SH-SY5Y (cell line): ENCODE data around the gene ZNF160.

Source experiments
- GATA2 ChIP-seq: IDR thresholded peaks from 2 replicates; pipeline ENCODE4 v1.6.1; 2011; ENCODE audit warnings: mild to moderate bottlenecking, low read depth, low read length
- GATA3 ChIP-seq: IDR thresholded peaks from 2 replicates; pipeline ENCODE4 v1.6.1; 2011; ENCODE audit warnings: low read depth, mild to moderate bottlenecking, low read length, moderate library complexity

- TF ChIP-seq GATA3 (no peak), GATA2 (no peak)
Measured at GRCh38 chr19:53123400-53123799, 20.2 kb upstream of the ZNF160 start.
